NCI-H748 (cell line): ENCODE data around the gene DHX16.

Experiments
- DNase-seq: peaks from one replicate; lab custom pipeline; 2025; ENCODE audit not compliant: unreplicated experiment; lab: John Stamatoyannopoulos, UW

Gene DHX16

GRCh38 chr6:30696432-30696831 is 23.6 kb upstream of the DHX16 start:
- DNase-seq: no peak

DNA sequence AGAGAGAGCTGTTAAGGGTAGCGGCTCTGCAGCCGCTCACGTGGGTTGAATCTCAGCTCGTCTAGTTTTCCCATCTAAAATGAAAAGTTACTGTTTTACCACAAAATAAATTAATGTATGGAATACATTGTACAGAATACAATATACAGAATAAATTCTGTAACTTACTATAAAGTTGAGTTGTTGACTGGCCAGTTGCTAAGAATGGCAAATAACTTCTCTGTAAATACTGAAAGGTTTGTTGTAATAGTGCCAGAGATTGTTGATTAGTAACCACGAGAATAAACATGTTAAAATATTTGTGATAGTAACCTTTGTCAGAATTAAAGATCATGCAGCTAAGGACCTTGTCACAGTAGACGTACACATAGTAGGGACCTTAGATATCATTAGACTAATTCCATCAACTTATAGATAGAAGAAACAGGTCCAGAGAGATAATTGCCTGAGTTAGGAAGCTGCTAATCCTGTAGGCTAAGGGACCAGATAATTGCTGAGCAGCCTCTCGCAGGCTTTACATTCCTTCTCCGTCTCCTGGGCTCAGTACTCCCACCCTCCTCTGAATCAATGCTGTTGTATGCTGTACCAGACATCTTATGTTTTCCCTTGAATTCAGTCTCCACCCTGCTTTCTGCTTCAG is 18.5 kb upstream of the DHX16 start:
- peak; percentile 18 for DNase-seq

- DNase-seq: peak; percentile 89
Measured at GRCh38 chr6:30690403-30691207, 17.8 kb upstream of the DHX16 start, which contains the start of gene NRM. Gene NRM (minus strand): TSS chr6:30690984. CDS start chr6:30690974, 10 bp downstream.

DNA sequence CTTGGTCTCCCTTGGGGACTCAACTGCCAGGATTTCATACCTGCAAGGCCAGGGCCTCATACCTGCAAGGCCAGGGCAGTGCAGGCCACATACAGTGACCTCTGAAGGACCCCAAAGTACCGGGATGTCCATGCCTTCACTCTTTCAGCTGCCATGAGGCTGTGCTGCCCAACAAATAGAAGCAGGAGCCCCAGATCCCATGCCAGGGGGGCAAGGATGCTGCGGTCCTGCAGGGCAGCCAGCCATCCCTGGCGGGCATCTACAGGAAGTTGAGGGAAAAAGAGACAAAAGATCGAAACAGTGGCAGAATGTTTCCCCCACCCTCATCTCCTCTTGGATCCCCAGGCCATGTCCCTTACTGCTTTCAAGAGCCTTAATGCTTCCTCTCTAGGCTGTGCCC is 17.2 kb upstream of the DHX16 start:
- DNase-seq: no peak

- DNase-seq: no peak
Measured at GRCh38 chr6:30689022-30689865, 16.4 kb upstream of the DHX16 start.

- no peak for DNase-seq
Measured at GRCh38 chr6:30688569-30688968, 15.8 kb upstream of the DHX16 start.

DNA sequence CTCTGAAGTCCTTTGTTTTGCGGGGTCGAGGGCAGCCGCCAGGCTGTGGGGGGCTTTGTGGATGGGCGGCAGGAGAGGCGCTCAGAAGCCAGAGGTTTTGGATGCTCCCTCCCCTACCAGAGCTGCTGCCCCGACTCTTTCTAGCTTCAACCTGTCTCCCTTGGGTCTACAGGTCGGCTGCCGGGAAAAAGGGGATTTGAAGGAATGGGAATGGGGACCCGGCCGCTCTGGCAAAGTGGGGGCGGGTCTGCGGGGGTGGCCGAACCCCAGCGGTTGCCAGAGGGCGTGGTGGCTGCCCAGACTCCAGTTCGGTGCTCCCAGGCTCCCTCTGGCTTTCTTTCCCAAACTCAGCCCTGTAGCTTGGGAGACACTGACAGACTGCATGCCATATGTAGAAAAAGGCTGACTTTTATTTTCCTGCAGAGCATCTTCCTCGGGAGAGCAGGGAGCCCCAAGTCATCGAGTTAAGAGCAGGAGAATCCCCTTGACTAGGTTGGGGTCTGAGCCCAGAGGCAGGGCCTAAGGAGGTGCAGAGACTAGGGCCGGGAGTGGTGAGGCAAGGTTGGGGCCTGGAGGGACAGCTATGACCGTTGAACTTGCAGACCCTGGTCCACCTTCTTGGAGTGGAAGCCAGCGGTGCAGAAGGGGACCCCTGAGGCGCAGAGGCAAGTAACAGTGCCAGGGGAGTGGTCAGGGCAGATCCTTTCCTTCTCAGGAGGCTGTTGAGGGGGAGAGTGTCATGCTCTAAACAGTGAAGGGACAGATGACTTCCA is 15.0 kb upstream of the DHX16 start:
- peak; percentile 56 for DNase-seq

- peak; percentile 92 for DNase-seq
Measured at GRCh38 chr6:30686908-30687658, 14.3 kb upstream of the DHX16 start.

DNA sequence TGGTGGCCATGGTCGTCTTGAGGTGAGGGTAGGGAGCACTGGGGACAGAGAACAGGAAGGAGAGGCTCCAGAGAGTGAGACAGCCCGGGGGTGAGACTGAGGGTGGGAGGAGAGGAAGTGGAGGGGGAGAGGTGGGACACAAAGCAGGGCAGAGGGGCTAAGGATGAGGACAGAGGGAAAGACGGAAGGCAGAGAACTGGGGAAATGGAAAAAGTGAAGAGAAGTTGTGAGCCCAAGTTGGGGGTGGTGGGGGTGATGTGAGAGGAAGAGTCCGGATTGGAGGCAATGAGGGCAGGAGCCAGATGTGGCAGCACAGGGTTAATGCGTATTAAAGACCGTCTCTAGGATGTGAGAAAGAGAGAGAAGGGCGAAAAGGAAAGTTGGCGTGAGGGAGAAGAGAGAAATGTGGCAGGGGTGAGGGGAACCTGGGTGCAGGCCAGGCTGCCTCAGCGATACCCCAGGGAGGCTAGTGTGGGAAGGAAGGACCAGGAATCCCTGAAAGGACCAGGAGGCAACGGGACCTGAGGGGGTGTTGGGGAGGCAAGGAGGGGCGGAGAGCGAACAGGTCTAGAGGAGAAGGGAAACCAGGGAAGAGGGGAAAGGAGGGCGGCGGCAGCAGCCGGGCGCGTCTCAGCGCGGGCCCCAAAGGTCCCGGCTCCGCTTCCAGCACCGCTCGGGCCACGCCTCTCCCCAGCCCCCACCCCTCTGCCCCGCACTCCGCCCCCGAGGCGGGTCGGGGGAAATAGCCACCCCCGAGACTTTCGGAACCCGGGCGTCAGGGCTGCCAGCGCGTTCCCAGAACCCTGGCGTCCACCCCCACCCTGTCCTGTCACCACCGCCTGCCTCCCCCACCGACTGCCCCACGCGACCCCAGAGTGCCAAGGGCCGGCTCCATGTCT is 13.5 kb upstream of the DHX16 start, which contains the start of gene PPP1R18:
Gene PPP1R18 (minus strand): TSS at position 637 of the 899 bp plus-strand sequence. CDS start 627 bp downstream, at position 10.
- DNase-seq: peak; percentile 80

DNA sequence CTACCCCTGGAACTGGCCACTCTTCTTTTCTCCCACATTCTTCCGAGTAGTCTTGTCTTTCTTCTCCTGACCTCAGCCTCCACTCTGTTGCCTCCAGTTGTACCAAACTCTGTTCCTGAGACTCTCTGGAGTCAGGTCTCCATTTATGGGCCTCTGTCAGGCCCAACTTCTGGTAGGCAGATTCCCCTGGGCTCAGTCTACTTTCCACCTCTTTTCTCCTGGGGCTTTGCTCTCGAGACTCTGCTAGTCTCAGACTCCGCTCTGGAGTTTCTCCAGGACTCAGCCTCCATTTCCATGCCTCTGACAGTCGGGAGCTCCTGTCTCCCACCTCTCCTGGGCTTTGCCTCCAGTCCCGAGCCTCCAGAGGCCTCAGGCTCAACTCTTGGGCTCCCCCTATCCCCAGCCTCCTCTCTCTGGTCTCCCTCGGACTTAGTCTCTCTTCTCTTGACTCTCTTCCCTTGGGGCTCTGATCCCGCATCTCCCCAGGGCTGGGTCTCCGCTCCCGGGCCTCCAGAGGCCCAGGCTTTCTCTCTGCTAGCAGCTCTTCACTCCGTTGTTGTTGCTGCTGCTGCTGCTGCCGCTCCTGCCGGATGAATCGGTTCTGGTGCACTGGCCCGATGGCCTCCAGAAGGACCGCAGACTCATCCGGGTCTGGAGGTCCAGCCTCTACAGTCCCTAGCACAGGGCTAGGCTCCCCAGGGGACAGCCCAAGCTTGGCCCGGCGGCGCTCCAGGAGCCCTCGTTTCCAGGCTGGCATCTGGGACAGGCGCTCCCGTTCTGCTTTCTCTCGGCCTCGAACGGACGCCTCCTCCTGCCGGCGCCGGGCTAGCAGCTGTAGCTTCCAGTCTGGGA is 12.6 kb upstream of the DHX16 start:
- no peak for DNase-seq

DNA sequence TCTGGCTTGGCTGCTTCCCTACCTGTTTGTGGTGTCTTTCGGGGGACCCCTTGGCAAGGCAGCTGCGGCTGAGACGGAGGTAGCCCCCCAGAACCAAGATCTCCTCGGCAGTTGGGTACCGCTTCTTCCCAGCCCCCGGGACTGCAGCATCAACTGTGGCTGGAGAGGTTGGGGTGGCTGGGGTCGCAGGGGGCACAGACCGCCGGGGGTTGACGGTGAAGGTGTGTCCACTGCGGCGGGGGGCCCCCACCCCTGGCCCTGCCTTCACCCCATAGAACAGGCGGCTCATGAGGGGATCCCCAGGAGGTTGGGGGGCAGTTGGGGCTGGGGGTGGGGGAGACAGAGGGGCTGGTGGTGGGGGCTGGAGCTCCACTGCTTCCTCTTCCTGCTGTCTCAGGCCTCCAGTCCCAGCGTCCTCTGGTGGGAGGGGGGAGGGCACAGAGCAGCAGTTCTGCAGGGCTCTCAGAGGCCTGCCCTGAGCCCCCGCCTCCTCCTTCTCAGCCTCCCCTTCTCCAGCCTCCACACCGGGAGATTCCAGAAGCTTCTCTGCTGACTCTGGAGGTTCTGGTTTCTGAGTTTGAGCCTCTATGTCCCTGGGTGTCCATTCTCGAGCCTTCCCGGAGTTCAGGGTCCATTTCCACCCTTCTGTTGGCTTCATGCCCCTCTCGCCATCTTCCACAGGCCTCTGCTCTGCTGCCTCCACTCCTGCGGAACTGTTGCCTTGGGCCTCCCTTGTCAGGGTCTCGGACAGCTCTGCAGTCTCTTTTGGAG is 11.8 kb upstream of the DHX16 start:
- DNase-seq: no peak

DNA sequence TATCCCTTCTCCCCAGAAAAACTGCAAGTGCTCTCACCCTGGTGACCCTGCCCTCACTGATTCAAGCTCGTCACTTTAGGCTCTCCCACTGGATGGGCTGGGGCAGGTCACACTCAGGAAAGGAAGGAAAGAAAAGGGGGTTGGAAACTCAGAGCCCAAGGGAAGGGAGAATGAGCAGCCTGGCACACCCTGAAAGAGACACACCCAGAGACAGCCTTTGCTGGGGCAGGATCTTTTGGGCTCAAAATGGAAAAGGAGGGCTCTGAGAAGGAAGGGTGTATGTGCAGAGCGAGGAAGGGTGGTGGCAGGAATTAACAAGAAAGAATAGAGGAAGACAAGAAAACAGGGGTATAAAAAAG is 11.2 kb upstream of the DHX16 start:
- no peak for DNase-seq

- DNase-seq: no peak
Measured at GRCh38 chr6:30683183-30683979, 10.6 kb upstream of the DHX16 start.

DNA sequence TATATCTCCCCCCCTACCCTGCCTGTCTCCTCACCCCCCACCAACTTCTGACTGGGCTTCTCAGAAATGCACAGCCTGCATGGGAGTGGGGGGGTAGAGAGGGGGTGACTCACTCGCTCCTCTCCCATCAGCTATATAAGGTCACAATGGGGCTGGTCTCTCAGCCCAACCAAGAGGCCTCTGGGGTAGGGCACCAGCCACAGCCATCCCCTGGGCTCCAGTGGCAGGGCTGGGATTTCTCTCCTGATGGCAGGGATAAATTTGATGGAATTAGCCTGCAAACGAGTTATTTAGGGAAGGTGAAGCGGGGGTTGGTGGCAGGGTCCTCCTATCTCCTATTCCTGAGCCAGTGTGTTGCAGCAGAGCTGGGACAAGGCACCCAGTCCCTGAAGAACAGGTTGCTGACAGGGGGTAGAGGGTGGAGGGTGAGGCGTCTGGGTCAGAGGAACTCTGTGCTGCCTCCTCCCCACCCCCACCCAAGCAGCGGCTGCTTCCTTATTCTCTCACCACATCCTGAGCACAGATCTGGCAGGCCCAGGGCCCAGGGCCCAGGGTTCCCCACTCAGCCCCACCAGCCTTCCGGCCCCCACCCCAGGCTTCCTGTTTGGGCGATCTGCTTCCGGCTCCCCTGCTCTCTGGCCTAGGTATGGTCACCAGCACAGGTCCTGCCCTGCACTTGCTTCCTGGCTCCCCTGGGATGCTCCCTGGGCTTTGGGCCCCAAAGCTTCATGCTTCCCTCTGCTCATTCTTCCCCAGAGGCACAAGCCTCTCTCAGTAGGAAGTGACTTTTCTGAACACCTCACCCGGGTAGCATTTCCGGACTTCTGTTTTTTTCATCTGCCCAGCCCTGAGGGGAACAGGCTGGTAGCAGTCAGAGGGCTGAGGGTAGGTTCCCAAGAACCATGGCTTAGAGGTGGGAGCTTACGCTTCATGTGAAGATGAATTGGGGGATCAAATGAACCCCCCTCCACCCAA is 9.6 kb upstream of the DHX16 start:
- DNase-seq: no peak

DNA sequence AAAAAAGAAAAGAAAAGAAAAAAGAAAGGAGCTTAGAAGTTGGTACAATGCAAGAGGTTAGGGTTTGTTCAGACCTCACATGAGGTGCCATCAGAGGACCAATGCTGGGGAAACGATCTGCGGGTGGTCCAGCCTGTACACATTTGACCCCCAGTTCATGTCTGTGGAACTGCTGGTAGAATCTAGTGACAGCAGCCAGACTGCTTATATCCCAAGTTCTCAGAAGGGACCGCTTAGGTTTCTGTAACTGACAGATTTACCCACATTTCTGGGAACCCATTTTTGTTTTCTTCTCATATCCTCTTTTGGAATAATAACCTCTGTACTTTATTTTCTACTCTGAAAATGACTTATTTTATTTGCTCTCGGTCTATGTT is 8.9 kb upstream of the DHX16 start:
- no peak for DNase-seq
